GM18519 (cell line): ENCODE data around the gene CRTAP.
"Not testable (repeated sequence)": the region's sequence is repeated elsewhere in the genome, so short reads cannot be mapped to it uniquely, and the experiment has no call there.

ENCODE experiments used
- ATAC-seq: cut with Tn5 transposase; IDR thresholded peaks from one replicate; pipeline ENCODE4 v1.9.1; 2021; ENCODE audit warnings: mild to moderate bottlenecking, moderate library complexity; ENCODE audit not compliant: unreplicated experiment, low FRiP score

CRTAP gene

GRCh38 chr3:33113772-33114621 lies at the start of gene CRTAP:
Gene CRTAP (plus strand): TSS chr3:33114014. CDS start chr3:33114078, 64 bp downstream.
- ATAC-seq = peak; percentile 59

- no peak for ATAC-seq
Observed at GRCh38 chr3:33064929-33065328, 48.9 kb upstream of the CRTAP start.

- no peak for ATAC-seq
Observed at GRCh38 chr3:33067484-33067883, 46.3 kb upstream of the CRTAP start.

DNA sequence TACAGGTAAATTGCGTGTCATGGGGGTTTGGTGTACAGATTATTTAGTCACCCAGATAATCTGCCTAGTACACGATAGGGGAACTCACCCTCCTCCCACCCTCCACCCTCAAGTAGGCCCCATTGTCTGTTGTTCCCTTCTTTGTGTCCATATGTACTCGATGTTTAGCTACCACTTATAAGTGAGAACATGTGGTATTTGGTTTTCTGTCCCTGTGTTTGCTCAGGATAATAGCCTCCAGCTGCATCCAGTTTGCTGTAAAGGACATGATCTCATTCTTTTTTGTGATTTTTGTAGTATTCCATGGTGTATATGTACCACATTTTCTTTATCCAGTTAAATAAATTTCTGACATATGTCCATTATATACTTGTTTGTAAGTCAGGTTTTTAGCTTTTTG lies 44.0 kb upstream of the CRTAP start:
- ATAC-seq = not testable (repeated sequence)

DNA sequence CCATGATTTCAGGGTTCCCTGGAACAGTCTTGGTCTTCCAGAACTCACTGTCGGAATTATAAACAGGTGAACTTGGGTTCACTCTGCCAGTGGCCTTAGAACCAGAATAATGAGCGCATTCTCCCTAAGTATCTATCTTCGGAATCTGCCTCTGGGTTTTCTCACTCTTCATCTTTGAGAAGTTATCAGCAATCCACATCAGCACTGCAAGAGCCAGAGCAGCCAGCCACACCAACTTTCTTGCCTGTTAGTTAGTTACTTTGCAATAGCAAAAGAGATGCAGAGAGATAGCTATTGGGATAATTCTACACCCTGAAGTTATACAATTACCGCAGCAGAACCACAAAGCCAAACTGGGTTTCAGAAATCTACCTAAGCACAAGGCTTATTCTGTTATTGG lies 42.6 kb upstream of the CRTAP start:
- no peak for ATAC-seq

DNA sequence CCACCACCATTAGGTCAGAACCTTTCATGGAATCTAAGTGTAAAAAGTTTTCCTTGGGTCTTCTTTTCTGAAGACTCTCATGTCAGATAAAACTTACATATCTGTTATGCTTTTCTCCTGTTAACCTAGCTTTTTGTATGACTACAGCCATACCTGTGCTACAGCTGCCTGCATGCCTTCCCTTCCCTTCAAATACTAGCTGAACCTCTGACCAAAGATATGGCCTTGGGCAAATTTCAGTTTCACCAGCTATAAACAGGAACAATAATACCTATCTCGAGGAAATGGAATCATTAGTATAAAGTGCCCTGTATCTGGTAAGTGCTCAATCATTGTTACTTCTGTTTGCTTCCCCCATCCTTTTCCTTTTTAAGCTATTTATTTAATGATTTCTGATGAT lies 41.9 kb upstream of the CRTAP start:
- no peak for ATAC-seq

GRCh38 chr3:33074217-33075067 lies 39.4 kb upstream of the CRTAP start:
- ATAC-seq = no peak

GRCh38 chr3:33075995-33076394 lies 37.8 kb upstream of the CRTAP start:
- ATAC-seq = no peak

DNA sequence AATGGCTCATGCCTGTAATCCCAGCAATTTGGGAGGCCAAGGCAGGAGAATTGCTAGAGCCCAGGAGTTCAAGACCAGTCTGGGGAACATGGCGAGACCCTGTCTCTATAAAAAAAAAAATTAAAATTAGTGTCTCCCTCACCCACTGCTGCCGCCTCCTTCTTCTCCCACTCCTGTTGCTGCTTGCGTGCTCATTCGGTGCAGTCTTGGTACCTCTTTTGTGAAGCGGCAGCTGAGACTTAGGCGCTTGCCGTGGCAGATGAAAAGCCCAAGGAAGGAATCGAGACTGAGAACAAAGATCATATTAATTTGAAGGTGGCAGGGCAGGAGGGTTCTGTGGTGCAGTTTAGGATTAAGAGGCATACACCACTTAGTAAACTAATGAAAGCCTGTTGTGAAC lies 36.9 kb upstream of the CRTAP start:
- no peak for ATAC-seq

DNA sequence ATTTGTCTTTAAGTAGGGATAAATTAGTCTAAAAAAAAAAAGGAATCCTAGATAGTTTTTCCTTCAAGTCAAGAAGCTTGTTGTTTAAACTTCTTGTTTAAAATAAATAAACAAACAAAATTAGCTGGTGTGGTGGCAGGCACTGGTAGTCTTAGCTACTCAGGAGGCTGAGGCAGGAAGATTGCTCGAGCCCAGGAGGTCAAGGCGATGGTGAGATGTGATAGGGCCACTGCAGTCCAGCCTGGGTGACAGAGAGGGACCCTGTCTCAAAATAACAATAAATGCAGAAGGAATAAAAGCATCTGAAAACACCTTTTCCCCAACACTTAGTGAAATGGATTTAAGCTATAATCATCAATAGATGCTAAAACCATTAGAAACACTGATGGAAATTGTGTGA lies 35.8 kb upstream of the CRTAP start:
- ATAC-seq = no peak

GRCh38 chr3:33079813-33080212 lies 34.0 kb upstream of the CRTAP start:
- not testable (repeated sequence) for ATAC-seq

DNA sequence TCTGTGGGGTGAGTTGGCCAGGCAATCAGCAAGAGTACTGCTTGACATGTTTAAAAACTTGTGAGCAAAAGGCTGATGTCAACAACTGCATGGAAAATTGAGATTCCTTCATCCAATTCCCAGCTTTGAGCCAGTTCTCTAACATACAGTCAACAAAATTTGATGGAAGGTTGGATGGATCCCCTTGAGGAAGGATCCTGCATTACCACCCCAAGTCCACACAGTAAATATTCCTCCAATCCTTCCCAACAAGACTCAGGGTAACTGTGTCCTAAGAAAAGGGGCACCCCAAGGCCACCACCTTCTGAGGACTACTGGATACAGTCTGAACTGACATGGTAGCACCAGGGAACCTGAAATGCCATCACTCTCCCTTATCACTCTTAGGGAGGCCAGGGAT lies 32.0 kb upstream of the CRTAP start:
- ATAC-seq = no peak

DNA sequence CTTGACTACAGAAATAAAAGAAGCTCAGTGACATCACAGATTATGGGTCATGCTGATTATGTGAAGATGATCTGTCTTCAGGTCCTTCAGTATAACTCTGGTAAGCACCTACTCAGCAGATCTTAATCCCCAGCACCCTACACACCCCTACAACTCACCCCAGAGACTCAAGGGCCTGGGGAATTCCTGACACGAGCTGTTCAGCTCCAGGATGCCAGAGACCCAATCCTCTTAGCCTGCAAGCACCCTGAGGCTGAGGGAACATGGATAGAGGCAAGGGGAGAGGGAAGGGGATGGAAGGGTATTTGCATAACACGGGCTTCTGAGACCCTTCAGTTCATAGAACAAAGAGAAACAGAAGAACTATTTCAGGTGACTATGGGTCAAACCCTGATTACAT lies 29.9 kb upstream of the CRTAP start:
- no peak for ATAC-seq

- no peak for ATAC-seq
Observed at GRCh38 chr3:33088691-33089090, 25.1 kb upstream of the CRTAP start.

DNA sequence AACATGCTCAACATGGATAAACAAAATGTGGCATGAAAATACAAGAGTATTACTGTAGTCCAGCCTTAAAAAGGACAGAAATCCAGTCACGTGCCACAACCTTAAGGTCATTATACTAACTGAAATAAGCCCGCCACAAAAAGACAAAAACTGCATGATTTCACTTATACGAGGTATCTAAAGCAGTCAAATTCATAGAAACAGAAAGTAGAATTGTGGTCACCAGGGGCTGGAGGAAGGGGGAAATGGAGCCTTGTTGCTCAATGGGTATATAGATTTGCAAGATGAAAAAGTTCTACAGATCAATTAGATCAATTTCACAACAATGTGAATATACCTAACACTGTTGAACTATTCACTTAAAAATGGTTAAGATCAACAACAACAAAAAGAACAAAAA lies 24.3 kb upstream of the CRTAP start:
- peak; percentile 86 for ATAC-seq

DNA sequence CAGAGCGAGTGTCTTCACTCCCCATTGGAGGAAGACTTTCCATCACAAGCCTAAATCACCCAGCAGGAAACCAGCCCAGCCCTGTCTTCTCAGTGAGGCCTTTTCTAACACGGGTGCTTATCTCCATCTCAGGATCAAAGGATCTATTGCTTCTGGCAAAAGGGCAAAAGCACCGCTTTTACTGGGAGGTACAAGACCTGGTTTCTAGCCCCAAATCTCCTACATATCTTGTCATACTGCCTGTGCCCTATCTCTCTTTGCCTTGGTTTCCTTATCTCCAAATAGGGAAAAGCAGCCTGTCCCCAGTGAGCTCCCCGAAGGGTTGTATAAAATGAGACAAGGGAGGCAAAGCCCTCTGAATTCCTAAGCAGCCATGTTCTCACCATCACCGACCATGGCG lies 22.1 kb upstream of the CRTAP start:
- ATAC-seq = no peak

DNA sequence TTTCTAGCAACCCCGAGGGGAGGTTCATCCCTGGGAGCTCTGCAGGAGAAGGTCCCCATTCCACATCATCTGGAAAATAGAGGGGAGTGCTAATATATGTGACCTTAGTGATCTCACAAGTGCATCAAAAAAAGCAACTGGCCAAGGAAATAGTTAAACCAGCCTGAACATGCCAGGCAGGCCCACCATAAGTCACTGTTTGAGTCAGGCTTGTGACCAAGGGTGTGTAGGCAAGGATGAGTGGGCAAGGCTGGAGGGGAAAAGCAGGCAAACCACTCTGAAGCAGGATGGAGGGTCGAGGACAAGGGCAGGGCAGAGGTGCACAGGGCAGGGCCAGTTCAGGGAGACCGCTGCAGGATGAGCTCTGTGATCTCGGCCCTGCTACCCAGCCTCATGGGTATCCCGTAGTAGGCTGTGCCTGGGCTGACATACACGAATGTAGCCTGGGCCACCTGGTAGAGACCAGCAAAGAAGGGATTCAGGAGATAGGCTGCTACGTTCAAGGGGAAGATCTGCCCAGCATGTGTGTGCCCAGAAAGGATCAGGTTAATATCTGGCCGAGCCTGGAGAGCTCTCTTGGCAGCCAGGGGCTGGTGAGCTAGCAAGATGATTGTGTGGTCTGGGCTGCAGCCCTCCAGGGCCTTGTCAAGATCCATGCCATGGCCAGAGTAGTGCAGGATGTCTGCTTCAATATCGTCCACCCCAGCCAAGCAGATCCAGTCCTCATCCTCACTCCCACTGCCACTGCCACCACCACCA lies 21.1 kb upstream of the CRTAP start:
- ATAC-seq = no peak

DNA sequence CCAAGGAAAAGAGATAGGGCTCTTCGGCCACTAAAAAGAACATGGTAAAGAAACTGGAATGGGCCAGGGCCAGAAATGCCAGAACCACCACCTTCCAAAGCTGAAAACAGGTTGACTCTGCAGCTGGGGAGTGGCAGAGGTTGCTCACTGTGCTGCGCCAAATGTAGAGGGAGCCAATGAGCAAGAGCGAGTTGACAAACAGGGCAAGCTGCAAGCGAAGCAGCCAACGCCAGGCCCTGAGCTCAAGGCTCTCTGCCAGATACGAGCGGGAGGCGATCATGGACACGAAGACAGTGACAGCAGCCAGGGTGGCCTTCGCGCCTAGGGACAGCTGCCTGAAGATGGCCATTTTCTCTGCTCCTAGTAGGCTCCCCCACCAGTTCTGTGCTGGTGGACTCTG lies 20.0 kb upstream of the CRTAP start:
- no peak for ATAC-seq

GRCh38 chr3:33095436-33095835 lies 18.4 kb upstream of the CRTAP start:
- ATAC-seq = no peak

DNA sequence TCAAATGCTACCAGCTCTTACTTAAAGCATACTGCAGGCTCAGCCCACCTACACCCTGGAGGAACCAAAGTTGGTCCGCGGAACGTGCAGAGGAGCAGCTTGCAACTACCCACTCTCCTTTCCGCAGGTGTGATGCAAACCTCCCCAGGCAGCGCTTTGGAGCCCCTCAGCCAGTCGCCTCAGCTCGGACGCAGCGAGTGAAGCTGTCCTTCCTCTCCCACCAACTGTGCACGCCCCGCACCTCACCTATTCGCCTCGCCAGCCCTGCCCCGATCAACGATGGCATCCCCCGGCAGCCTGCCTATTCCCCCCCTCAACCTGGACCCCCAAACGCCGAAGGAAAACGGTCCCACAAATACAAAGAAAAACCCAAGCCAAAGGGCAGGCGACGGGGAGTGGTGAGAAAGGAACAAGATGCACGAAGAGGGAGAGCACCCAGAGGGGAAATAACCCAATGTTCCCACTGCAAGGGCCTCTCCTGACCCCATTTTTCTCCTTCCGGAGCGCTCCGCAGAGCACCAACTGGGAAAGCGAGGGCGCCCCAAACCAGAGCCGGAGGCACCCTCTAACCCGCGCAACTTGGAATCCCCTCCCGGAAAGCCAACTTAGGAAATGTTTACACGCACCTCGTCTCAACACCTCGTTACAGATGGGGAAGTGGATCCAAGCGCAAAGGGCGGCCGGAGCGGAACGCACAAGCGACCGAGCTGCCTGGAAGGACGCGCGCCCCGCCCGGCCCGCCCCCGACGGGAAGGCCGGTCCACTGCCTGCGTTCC lies 17.5 kb upstream of the CRTAP start:
- ATAC-seq = peak; percentile 26
